ENCODE results near the gene MYDGF.

MYDGF gene

GRCh38 chr19:4676955-4677731 lies 7.0 kb upstream of the MYDGF start:
- H3K56ac ChIP-seq (ENCODE audit: low read length) = peak overlapping the region; percentile 28

GRCh38 chr19:4675346-4675745 lies 5.2 kb upstream of the MYDGF start:
- no peak overlapping the region for H3K4ac ChIP-seq (ENCODE audit: low read depth, low read length)
- no peak overlapping the region for H3K18ac ChIP-seq (ENCODE audit: low read length)
- H3K27ac ChIP-seq (ENCODE audit: low read depth, low read length) = no peak overlapping the region
- H3K4me2 ChIP-seq (ENCODE audit: low read length) = no peak overlapping the region
- no peak overlapping the region for H2BK120ac ChIP-seq (ENCODE audit: low read depth, low read length)
- no peak for DNase-seq
- H3K9ac ChIP-seq (ENCODE audit: low read length) = no peak overlapping the region
- H3K36me3 ChIP-seq (ENCODE audit: control insufficient read depth, insufficient read depth, low read length) = no peaks in the 10 kb centered on the region
- no peaks in the 10 kb centered on the region for H3K79me1 ChIP-seq (ENCODE audit: low read length)
- no peak overlapping the region for H2BK5ac ChIP-seq (ENCODE audit: low read length)
- H4K8ac ChIP-seq (ENCODE audit: low read depth, low read length) = no peak overlapping the region
- H3K56ac ChIP-seq (ENCODE audit: low read length) = no peak overlapping the region
- no peak overlapping the region for H2AK5ac ChIP-seq (ENCODE audit: low read length)
- H3K4me1 ChIP-seq (ENCODE audit: control insufficient read depth, low read depth, low read length) = no peaks in the 10 kb centered on the region
- H2BK15ac ChIP-seq (replicated peaks; ENCODE audit: low read depth) = no peak overlapping the region
- no peaks in the 10 kb centered on the region for H3K79me2 ChIP-seq (ENCODE audit: control insufficient read depth, insufficient read depth, low read length)
- no peaks in the 10 kb centered on the region for H3K27me3 ChIP-seq (ENCODE audit: insufficient read depth, low read length, poor library complexity)
- no peak overlapping the region for H3K4me3 ChIP-seq (ENCODE audit: low read length)
- no CpG with 5 or more reads among the region's 16 CpGs for whole genome bisulfite sequencing (ENCODE audit: extremely low coverage, insufficient coverage, low lambda C conversion rate)
- H3K23ac ChIP-seq (ENCODE audit: low read length) = no peak overlapping the region
- H4K5ac ChIP-seq (ENCODE audit: low read length) = no peak overlapping the region

More at GRCh38 chr19:4676955-4677731, 7.0 kb upstream of the MYDGF start:
- no CpG with 5 or more reads among the region's 17 CpGs for WGBS (ENCODE audit: extremely low coverage, insufficient coverage, low lambda C conversion rate)
- no peaks in the 10 kb centered on the region for H3K27me3 ChIP-seq (ENCODE audit: insufficient read depth, low read length, poor library complexity)
- no peak overlapping the region for H2BK15ac ChIP-seq (replicated peaks; ENCODE audit: low read depth)
- no peaks in the 10 kb centered on the region for H3K79me2 ChIP-seq (ENCODE audit: control insufficient read depth, insufficient read depth, low read length)
- no peak overlapping the region for H3K27ac ChIP-seq (ENCODE audit: low read depth, low read length)
- H3K9ac ChIP-seq (ENCODE audit: low read length) = no peak overlapping the region
- H3K18ac ChIP-seq (ENCODE audit: low read length) = no peak overlapping the region
- DNase-seq = peak; percentile 94
- no peak overlapping the region for H3K4me2 ChIP-seq (ENCODE audit: low read length)
- H3K79me1 ChIP-seq (ENCODE audit: low read length) = no peaks in the 10 kb centered on the region
- no peak overlapping the region for H2AK5ac ChIP-seq (ENCODE audit: low read length)
- H3K36me3 ChIP-seq (ENCODE audit: control insufficient read depth, insufficient read depth, low read length) = no peaks in the 10 kb centered on the region
- H2BK120ac ChIP-seq (ENCODE audit: low read depth, low read length) = no peak overlapping the region
- no peak overlapping the region for H4K8ac ChIP-seq (ENCODE audit: low read depth, low read length)
- H4K5ac ChIP-seq (ENCODE audit: low read length) = no peak overlapping the region
- H3K4me1 ChIP-seq (ENCODE audit: control insufficient read depth, low read depth, low read length) = no peaks in the 10 kb centered on the region
- H3K4ac ChIP-seq (ENCODE audit: low read depth, low read length) = no peak overlapping the region
- H2BK5ac ChIP-seq (ENCODE audit: low read length) = no peak overlapping the region
- no peak overlapping the region for H3K23ac ChIP-seq (ENCODE audit: low read length)
- no peak overlapping the region for H3K4me3 ChIP-seq (ENCODE audit: low read length)

GRCh38 chr19:4673726-4674125 lies 3.6 kb upstream of the MYDGF start:
- no peak overlapping the region for H4K8ac ChIP-seq (ENCODE audit: low read depth, low read length)
- peaks cover 3% of the 10 kb centered on the region for H3K79me1 ChIP-seq (ENCODE audit: low read length)
- H3K23ac ChIP-seq (ENCODE audit: low read length) = no peak overlapping the region
- no peak for DNase-seq
- WGBS (ENCODE audit: extremely low coverage, insufficient coverage, low lambda C conversion rate) = no CpG with 5 or more reads among the region's 4 CpGs
- H3K36me3 ChIP-seq (ENCODE audit: control insufficient read depth, insufficient read depth, low read length) = no peaks in the 10 kb centered on the region
- H2BK5ac ChIP-seq (ENCODE audit: low read length) = no peak overlapping the region
- no peak overlapping the region for H3K18ac ChIP-seq (ENCODE audit: low read length)
- no peaks in the 10 kb centered on the region for H3K4me1 ChIP-seq (ENCODE audit: control insufficient read depth, low read depth, low read length)
- H3K27ac ChIP-seq (ENCODE audit: low read depth, low read length) = no peak overlapping the region
- no peak overlapping the region for H4K5ac ChIP-seq (ENCODE audit: low read length)
- no peak overlapping the region for H2BK15ac ChIP-seq (replicated peaks; ENCODE audit: low read depth)
- H3K4me2 ChIP-seq (ENCODE audit: low read length) = no peak overlapping the region
- no peak overlapping the region for H3K4me3 ChIP-seq (ENCODE audit: low read length)
- H3K9ac ChIP-seq (ENCODE audit: low read length) = no peak overlapping the region
- H3K79me2 ChIP-seq (ENCODE audit: control insufficient read depth, insufficient read depth, low read length) = peaks cover 4% of the 10 kb centered on the region
- no peak overlapping the region for H3K56ac ChIP-seq (ENCODE audit: low read length)
- no peaks in the 10 kb centered on the region for H3K27me3 ChIP-seq (ENCODE audit: insufficient read depth, low read length, poor library complexity)
- no peak overlapping the region for H3K4ac ChIP-seq (ENCODE audit: low read depth, low read length)
- no peak overlapping the region for H2BK120ac ChIP-seq (ENCODE audit: low read depth, low read length)
- H2AK5ac ChIP-seq (ENCODE audit: low read length) = no peak overlapping the region

- H3K9ac ChIP-seq (ENCODE audit: low read length) = no peak overlapping the region
- H3K4ac ChIP-seq (ENCODE audit: low read depth, low read length) = no peak overlapping the region
- H3K36me3 ChIP-seq (ENCODE audit: control insufficient read depth, insufficient read depth, low read length) = no peaks in the 10 kb centered on the region
- H3K79me2 ChIP-seq (ENCODE audit: control insufficient read depth, insufficient read depth, low read length) = peaks cover 4% of the 10 kb centered on the region
- H3K79me1 ChIP-seq (ENCODE audit: low read length) = peaks cover 3% of the 10 kb centered on the region
- H3K4me2 ChIP-seq (ENCODE audit: low read length) = no peak overlapping the region
- H3K27ac ChIP-seq (ENCODE audit: low read depth, low read length) = no peak overlapping the region
- H4K8ac ChIP-seq (ENCODE audit: low read depth, low read length) = no peak overlapping the region
- no peak overlapping the region for H2AK5ac ChIP-seq (ENCODE audit: low read length)
- no CpG with 5 or more reads among the region's 4 CpGs for WGBS (ENCODE audit: extremely low coverage, insufficient coverage, low lambda C conversion rate)
- H3K18ac ChIP-seq (ENCODE audit: low read length) = no peak overlapping the region
- no peak overlapping the region for H2BK15ac ChIP-seq (replicated peaks; ENCODE audit: low read depth)
- no peak overlapping the region for H3K23ac ChIP-seq (ENCODE audit: low read length)
- no peak overlapping the region for H3K4me3 ChIP-seq (ENCODE audit: low read length)
- H2BK120ac ChIP-seq (ENCODE audit: low read depth, low read length) = no peak overlapping the region
- no peaks in the 10 kb centered on the region for H3K27me3 ChIP-seq (ENCODE audit: insufficient read depth, low read length, poor library complexity)
- no peak overlapping the region for H2BK5ac ChIP-seq (ENCODE audit: low read length)
- DNase-seq = no peak
- no peaks in the 10 kb centered on the region for H3K4me1 ChIP-seq (ENCODE audit: control insufficient read depth, low read depth, low read length)
- H4K5ac ChIP-seq (ENCODE audit: low read length) = no peak overlapping the region
- H3K56ac ChIP-seq (ENCODE audit: low read length) = no peak overlapping the region
Measured at GRCh38 chr19:4673216-4673615, 3.1 kb upstream of the MYDGF start.

GRCh38 chr19:4671185-4671851 lies 1.2 kb upstream of the MYDGF start:
- Histone ChIP-seq H3K56ac (ENCODE audit: low read length) (no peak overlapping the region), H3K9ac (ENCODE audit: low read length) (no peak overlapping the region), H3K18ac (ENCODE audit: low read length) (no peak overlapping the region), H3K79me1 (ENCODE audit: low read length) (peaks cover 3% of the 10 kb centered on the region), H2AK5ac (ENCODE audit: low read length) (no peak overlapping the region), H3K4ac (ENCODE audit: low read depth, low read length) (no peak overlapping the region), H3K4me1 (ENCODE audit: control insufficient read depth, low read depth, low read length) (no peaks in the 10 kb centered on the region), H3K27me3 (ENCODE audit: insufficient read depth, low read length, poor library complexity) (no peaks in the 10 kb centered on the region), H4K8ac (ENCODE audit: low read depth, low read length) (no peak overlapping the region), H3K79me2 (ENCODE audit: control insufficient read depth, insufficient read depth, low read length) (peaks cover 4% of the 10 kb centered on the region), H3K4me2 (ENCODE audit: low read length) (no peak overlapping the region), H2BK15ac (replicated peaks; ENCODE audit: low read depth) (no peak overlapping the region), H3K36me3 (ENCODE audit: control insufficient read depth, insufficient read depth, low read length) (no peaks in the 10 kb centered on the region), H3K4me3 (ENCODE audit: low read length) (no peak overlapping the region), H3K27ac (ENCODE audit: low read depth, low read length) (peak overlapping the region; percentile 70), H3K23ac (ENCODE audit: low read length) (no peak overlapping the region), H2BK5ac (ENCODE audit: low read length) (no peak overlapping the region), H4K5ac (ENCODE audit: low read length) (no peak overlapping the region), H2BK120ac (ENCODE audit: low read depth, low read length) (no peak overlapping the region)
- DNase-seq = no peak
- WGBS (ENCODE audit: extremely low coverage, insufficient coverage, low lambda C conversion rate) = no CpG with 5 or more reads among the region's 10 CpGs
